GM19193 (cell line): ENCODE measurements around the gene RDH11.

Experiments used
- POLR2A ChIP-seq: IDR thresholded peaks from 4 replicates; pipeline ENCODE4 v1.6.1; 2011; ENCODE audit not compliant: insufficient read depth, insufficient read length; ENCODE audit errors: extremely low read depth

RDH11 gene

GRCh38 chr14:67668559-67668958, 27.0 kb downstream of the RDH11 start:
- TF ChIP-seq POLR2A, result no peak

DNA sequence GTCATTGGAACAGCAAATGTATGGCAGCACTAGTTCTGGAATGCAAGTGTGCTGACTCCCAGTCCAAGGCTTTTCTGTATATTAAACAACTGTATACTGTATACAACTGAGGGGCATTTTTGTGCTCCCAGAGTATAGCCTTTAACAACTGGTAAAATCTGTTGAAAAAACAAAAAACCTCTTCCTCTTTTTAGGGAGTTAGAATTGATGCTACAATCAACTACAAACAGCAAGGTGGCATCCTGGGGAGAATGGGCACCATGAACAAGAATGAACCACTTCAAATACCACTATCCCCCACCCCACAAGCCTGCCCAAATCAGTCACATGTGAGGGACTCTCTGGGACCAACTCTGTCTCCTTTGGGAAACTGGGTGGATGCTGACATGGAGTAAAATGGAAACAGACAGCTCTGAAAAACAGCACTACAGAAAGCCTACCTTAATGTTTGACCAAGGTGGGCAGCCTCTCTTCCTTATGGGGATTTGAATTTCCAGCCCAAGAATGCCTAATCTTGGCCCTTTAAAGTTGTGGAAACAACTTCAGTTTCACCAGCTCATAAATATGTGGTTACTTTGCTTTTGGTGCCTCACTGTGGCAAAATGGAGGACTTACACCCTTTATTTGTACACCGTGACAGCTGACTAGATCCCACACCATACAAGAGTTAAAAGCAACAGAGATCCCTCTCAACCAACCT, 28.7 kb downstream of the RDH11 start:
- no peak for TF ChIP-seq POLR2A

DNA sequence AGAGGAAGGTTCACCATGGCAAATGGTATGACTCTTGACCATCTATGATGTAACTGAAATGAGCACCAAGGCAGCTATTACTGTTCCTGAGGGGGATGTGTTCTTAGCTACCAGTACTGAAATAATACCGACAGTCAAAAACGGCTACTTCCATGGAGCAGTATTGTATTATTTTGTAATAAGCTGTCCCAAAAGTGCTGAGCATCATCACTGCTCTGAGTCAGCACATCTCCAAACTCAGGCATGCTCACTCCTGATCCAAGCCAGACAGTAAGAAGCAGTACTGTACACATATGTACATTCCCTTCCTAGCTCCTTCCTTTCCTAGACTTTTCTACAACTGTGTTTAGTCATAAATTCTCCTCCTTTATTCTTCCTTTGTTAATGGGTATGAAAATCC, 29.7 kb downstream of the RDH11 start:
- TF ChIP-seq POLR2A, result no peak

DNA sequence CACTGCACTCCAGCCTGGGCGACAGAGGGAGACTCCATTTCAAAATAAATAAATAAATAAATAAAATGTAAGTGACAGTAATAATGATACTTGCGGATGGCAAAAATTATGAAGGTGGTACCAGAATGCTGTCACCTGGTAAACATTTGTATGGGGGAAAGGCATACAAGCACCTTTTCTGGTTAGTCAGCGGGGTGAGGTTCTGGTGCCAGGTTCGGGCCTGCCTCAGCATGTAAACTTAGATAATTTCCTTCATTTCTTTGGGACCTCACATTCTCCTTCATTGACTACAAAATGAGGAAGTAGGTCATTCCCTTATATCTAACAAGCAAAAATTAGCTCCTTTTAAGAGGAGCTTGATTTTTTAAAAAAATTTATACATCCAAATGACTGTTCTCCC, 31.9 kb downstream of the RDH11 start:
- no peak for TF ChIP-seq POLR2A

- no peak for TF ChIP-seq POLR2A
Measured at GRCh38 chr14:67653651-67654280, 41.8 kb downstream of the RDH11 start.

- no peak for TF ChIP-seq POLR2A
Measured at GRCh38 chr14:67652189-67652588, 43.4 kb downstream of the RDH11 start.

GRCh38 chr14:67650694-67651093, 44.9 kb downstream of the RDH11 start:
- TF ChIP-seq POLR2A, result no peak

DNA sequence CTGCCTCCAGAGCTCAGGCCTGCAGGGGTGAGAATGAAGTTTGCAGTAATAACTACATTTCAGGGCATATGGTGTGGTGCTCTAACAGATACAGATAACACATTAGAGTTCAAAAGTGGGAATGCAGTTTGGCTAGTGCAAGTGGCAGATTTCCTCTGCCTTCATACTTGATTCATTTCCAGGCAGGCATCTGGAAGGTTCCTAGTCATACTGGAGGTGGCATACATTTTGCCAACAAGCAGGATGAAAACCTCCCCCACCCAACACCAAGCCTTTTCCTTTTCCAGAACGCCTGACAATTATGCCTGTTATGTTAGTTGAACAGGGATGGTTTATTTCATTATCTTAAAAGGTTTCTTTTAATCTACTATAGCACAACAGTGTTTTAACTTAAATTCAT, 45.4 kb downstream of the RDH11 start:
- TF ChIP-seq POLR2A, result no peak

- no peak for TF ChIP-seq POLR2A
Measured at GRCh38 chr14:67646131-67646530, 49.4 kb downstream of the RDH11 start.

DNA sequence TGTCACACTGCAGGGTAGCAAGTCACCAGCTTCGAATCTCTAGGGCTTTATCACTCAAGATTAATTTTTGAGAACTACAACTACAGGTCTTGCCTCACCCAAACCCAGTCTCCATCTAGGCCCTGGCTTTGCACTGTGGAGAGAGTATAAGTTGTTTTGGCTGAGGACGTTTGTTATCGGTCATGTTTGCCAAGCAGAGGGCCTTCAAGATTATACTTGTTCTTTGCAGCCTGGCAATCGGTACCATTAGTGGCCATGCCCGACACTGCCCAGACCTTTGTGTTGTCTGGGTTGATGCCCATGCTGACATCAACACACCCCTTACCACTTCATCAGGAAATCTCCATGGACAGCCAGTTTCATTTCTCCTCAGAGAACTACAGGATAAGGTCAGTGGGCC, 50.1 kb downstream of the RDH11 start:
- TF ChIP-seq POLR2A, result no peak

DNA sequence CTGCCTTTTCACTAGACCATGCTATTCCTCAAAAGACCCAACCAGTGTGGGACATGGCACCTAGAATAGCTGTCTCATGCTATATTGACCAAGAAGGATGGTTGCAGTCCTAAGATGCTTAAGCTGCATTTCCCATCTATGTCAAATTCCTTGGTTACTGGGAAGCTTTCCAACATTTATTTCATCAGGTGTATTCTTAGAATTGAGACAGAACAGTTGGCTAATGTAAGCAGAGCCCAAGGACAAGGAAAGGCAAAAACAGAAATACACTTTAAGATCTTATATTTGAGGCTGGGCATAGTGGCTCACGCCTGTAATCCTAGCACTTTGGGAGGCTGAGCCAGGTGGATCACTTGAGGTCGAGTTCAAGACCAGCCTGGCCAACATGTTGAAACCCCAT, 51.1 kb downstream of the RDH11 start:
- TF ChIP-seq POLR2A, result no peak

DNA sequence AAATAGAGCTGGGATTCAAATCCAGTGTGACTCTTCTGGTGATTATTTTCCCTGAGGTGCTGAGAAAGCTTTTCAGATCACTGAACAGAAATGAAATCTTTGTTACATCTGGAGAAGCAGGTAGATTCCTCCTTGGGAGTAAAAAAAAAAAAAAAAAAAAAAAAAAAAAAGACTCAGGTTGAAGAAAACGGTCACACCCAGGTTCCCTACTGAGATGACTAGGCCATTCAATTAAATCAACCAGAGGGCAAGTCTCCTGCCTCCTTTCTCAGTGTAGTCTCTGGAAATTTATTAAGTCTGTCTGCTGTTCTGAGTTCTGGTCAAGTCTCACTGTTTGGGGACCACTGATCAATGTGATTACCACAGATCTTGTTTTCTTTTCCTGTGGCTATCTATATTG, 51.9 kb downstream of the RDH11 start:
- TF ChIP-seq POLR2A, result no peak

GRCh38 chr14:67641902-67642749, 53.4 kb downstream of the RDH11 start:
- TF ChIP-seq POLR2A, result no peak

DNA sequence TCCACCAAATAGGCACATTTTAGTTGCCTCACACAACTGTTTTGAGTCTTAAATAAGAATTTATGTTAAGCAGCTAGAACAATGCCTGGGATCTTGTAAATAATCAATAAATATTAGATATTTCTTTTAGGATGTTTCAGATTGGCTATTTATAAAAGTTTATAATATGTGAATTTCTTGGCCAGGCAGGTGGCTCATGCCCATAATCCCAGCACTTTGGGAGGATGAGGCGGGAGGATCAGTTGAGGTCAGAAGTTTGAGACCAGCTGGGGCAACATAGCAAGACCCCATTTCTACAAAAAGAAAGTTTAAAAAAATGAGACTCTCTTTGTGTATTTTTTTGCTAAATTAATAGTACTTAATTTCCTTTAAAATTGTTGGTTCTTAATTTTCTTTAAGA, 54.1 kb downstream of the RDH11 start:
- no peak for TF ChIP-seq POLR2A

DNA sequence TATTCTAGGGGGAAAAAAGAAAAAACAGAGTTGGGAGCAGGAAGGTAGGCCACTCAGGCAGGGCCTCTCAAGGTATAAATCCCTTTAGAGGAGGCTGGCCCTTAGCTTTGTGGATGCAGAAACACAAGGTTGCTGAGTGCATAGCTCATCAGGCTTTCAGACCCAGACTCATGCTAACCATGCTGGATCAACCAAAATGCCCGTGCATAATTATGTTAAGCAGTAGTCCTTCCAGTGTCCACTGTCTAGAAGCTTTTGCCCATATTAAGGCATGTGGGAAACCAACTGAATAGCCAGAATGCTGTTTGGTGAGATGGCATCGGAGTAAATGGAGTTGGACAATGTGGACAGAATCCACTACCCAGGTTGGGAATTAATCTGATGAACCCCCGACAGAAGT, 56.9 kb downstream of the RDH11 start:
- TF ChIP-seq POLR2A, result no peak
